ENCODE data around the gene LEKR1.

LEKR1 gene

GRCh38 chr3:156814295-156814694 is 11.9 kb upstream of the LEKR1 start:
- Histone ChIP-seq H2AK5ac (ENCODE audit: low read depth, low read length) (no peak overlapping the region), H2BK5ac (ENCODE audit: low read length) (no peak overlapping the region), H2BK15ac (ENCODE audit: low read length) (no peak overlapping the region), H3K23ac (ENCODE audit: low read depth, low read length, poor library complexity) (no peak overlapping the region), H2BK120ac (ENCODE audit: low read depth, low read length) (no peak overlapping the region), H4K8ac (ENCODE audit: low read depth, low read length) (no peak overlapping the region), H3K9ac (ENCODE audit: low read depth, low read length, poor library complexity) (no peak overlapping the region), H3K4me3 (ENCODE audit: low read length in 2 of 2) (no peak overlapping the region), H2AFZ (ENCODE audit: low read length) (no peak overlapping the region), H3K18ac (ENCODE audit: low read length) (no peak overlapping the region), H3K36me3 (replicated peaks in 1 of 2; ENCODE audit: control insufficient read depth in 2 of 2, insufficient read depth in 2 of 2, low read length in 2 of 2) (no peaks in the 10 kb centered on the region), H2BK12ac (ENCODE audit: low read length) (no peak overlapping the region), H3K79me1 (ENCODE audit: low read depth, low read length) (no peaks in the 10 kb centered on the region), H4K91ac (ENCODE audit: low read depth, low read length, poor library complexity) (no peak overlapping the region), H3K14ac (ENCODE audit: low read length) (no peak overlapping the region), H3K4me1 (ENCODE audit: control insufficient read depth in 2 of 2, insufficient read depth in 1 of 2, low read depth in 1 of 2, low read length in 2 of 2) (peaks cover 6 to 17% of the 10 kb centered on the region in 2 donors), H3K27me3 (ENCODE audit: control insufficient read depth in 3 of 3, insufficient read depth in 3 of 3, low read depth in 1 of 3, low read length in 3 of 3) (peaks cover 0 to 15% (median 0%) of the 10 kb centered on the region in 3 experiments), H3K27ac (replicated peaks; ENCODE audit: low read length) (no peak overlapping the region), H3K4me2 (ENCODE audit: insufficient read depth, low read length, poor library complexity, severe bottlenecking) (no peak overlapping the region), H3K9me3 (replicated peaks in 1 of 2; ENCODE audit: control insufficient read depth in 2 of 2, insufficient read depth in 1 of 2, low read depth in 1 of 2, low read length in 2 of 2) (no peaks in the 10 kb centered on the region), H3K4ac (ENCODE audit: low read length) (no peak overlapping the region)
- WGBS, 2 donors (ENCODE audit: extremely low coverage in 2 of 2, insufficient read length in 2 of 2, insufficient replicate concordance in 1 of 2) = no CpG with 5 or more reads among the region's 2 CpGs
- DNase-seq (ENCODE audit: low spot score) = no peak

GRCh38 chr3:156816091-156816793 is 9.9 kb upstream of the LEKR1 start:
- Histone ChIP-seq H3K9me3 (replicated peaks in 1 of 2; ENCODE audit: control insufficient read depth in 2 of 2, insufficient read depth in 1 of 2, low read depth in 1 of 2, low read length in 2 of 2) (no peaks in the 10 kb centered on the region), H3K14ac (ENCODE audit: low read length) (peak overlapping the region; percentile 92), H2BK15ac (ENCODE audit: low read length) (peak overlapping the region; percentile 27), H2AFZ (ENCODE audit: low read length) (peak overlapping the region; percentile 92), H3K4me3 (ENCODE audit: low read length in 2 of 2) (peak overlapping the region; percentile 51 to 67), H4K8ac (ENCODE audit: low read depth, low read length) (no peak overlapping the region), H3K79me1 (ENCODE audit: low read depth, low read length) (no peaks in the 10 kb centered on the region), H3K4ac (ENCODE audit: low read length) (no peak overlapping the region), H2BK5ac (ENCODE audit: low read length) (no peak overlapping the region), H3K27me3 (ENCODE audit: control insufficient read depth in 3 of 3, insufficient read depth in 3 of 3, low read depth in 1 of 3, low read length in 3 of 3) (peaks cover 0 to 15% (median 0%) of the 10 kb centered on the region in 3 experiments), H3K4me1 (ENCODE audit: control insufficient read depth in 2 of 2, insufficient read depth in 1 of 2, low read depth in 1 of 2, low read length in 2 of 2) (peaks cover 4 to 11% of the 10 kb centered on the region in 2 donors), H4K91ac (ENCODE audit: low read depth, low read length, poor library complexity) (no peak overlapping the region), H3K23ac (ENCODE audit: low read depth, low read length, poor library complexity) (peak overlapping the region; percentile 94), H2AK5ac (ENCODE audit: low read depth, low read length) (peak overlapping the region; percentile 50), H2BK12ac (ENCODE audit: low read length) (peak overlapping the region; percentile 18), H3K4me2 (ENCODE audit: insufficient read depth, low read length, poor library complexity, severe bottlenecking) (peak overlapping the region; percentile 66), H3K9ac (ENCODE audit: low read depth, low read length, poor library complexity) (peak overlapping the region; percentile 76), H3K27ac (replicated peaks; ENCODE audit: low read length) (peak overlapping the region; percentile 57), H3K18ac (ENCODE audit: low read length) (peak overlapping the region; percentile 97), H3K36me3 (replicated peaks in 1 of 2; ENCODE audit: control insufficient read depth in 2 of 2, insufficient read depth in 2 of 2, low read length in 2 of 2) (no peaks in the 10 kb centered on the region), H2BK120ac (ENCODE audit: low read depth, low read length) (peak overlapping the region; percentile 56)
- WGBS, 2 donors (ENCODE audit: extremely low coverage in 2 of 2, insufficient read length in 2 of 2, insufficient replicate concordance in 1 of 2) = no CpG with 5 or more reads among the region's 74 CpGs
- DNase-seq (ENCODE audit: low spot score) = peak; percentile 55

- Histone ChIP-seq H3K23ac (ENCODE audit: low read depth, low read length, poor library complexity) (peak overlapping the region; percentile 94), H3K9me3 (replicated peaks in 1 of 2; ENCODE audit: control insufficient read depth in 2 of 2, insufficient read depth in 1 of 2, low read depth in 1 of 2, low read length in 2 of 2) (no peaks in the 10 kb centered on the region), H3K27me3 (ENCODE audit: control insufficient read depth in 3 of 3, insufficient read depth in 3 of 3, low read depth in 1 of 3, low read length in 3 of 3) (peaks cover 0 to 15% (median 0%) of the 10 kb centered on the region in 3 experiments), H3K4ac (ENCODE audit: low read length) (no peak overlapping the region), H3K18ac (ENCODE audit: low read length) (peak overlapping the region; percentile 97), H3K79me1 (ENCODE audit: low read depth, low read length) (no peaks in the 10 kb centered on the region), H2BK5ac (ENCODE audit: low read length) (no peak overlapping the region), H3K36me3 (replicated peaks in 1 of 2; ENCODE audit: control insufficient read depth in 2 of 2, insufficient read depth in 2 of 2, low read length in 2 of 2) (no peaks in the 10 kb centered on the region), H3K14ac (ENCODE audit: low read length) (peak overlapping the region; percentile 92), H2AFZ (ENCODE audit: low read length) (peak overlapping the region; percentile 92), H2BK12ac (ENCODE audit: low read length) (peak overlapping the region; percentile 22), H2BK120ac (ENCODE audit: low read depth, low read length) (peak overlapping the region; percentile 56), H3K4me2 (ENCODE audit: insufficient read depth, low read length, poor library complexity, severe bottlenecking) (peak overlapping the region; percentile 66), H2BK15ac (ENCODE audit: low read length) (no peak overlapping the region), H3K27ac (replicated peaks; ENCODE audit: low read length) (peak overlapping the region; percentile 57), H3K9ac (ENCODE audit: low read depth, low read length, poor library complexity) (peak overlapping the region; percentile 76), H2AK5ac (ENCODE audit: low read depth, low read length) (no peak overlapping the region), H4K91ac (ENCODE audit: low read depth, low read length, poor library complexity) (no peak overlapping the region), H4K8ac (ENCODE audit: low read depth, low read length) (no peak overlapping the region), H3K4me3 (ENCODE audit: low read length in 2 of 2) (peak overlapping the region; percentile 51 to 67), H3K4me1 (ENCODE audit: control insufficient read depth in 2 of 2, insufficient read depth in 1 of 2, low read depth in 1 of 2, low read length in 2 of 2) (peaks cover 2 to 6% of the 10 kb centered on the region in 2 donors)
- peak; percentile 85 for DNase-seq (ENCODE audit: low spot score)
- WGBS, 2 donors (ENCODE audit: extremely low coverage in 2 of 2, insufficient read length in 2 of 2, insufficient replicate concordance in 1 of 2) = no CpG with 5 or more reads among the region's 70 CpGs
Observed at GRCh38 chr3:156816794-156817645, 9.1 kb upstream of the LEKR1 start.
